Lower leg skin (tissue), 3 donors: ENCODE results near the gene SMAD6.

Experiments
- POLR2A ChIP-seq, 2 donors: fragments of 450-650 bp; IDR thresholded peaks; one replicate each; pipeline ENCODE4 v1.6.1; 2016 to 2017; ENCODE audit warnings: antibody characterized with exemption in 2 of 2, mild to moderate bottlenecking in 1 of 2, moderate library complexity in 1 of 2
- TF ChIP-seq, protein P1 (sequence below), 3 donors: fragments of 450-650 bp; IDR thresholded peaks; one replicate each; pipeline ENCODE4 v1.5.1; 2016; ENCODE audit warnings: antibody characterized with exemption in 3 of 3, mild to moderate bottlenecking in 3 of 3, moderate library complexity in 2 of 3

DNA sequence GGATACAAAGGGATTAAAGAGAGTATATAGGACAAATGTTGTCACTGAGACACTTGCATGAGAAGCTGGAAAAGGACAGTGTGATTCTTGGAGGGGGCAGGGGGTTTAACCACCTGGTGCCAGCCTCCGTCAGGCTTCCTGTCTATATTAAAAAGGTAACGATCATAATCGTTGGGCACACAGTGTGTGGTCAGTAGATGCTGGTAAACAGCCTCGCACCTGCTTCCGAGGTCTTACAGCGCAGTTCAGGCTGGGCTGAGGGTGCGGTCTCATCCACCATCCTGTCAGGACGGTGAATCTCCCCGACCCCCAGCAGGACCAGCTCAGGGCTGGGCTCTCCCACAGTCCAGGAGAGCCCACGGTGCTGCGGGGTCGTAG lies 47.7 kb upstream of the SMAD6 start:
- TF ChIP-seq, protein P1, sequence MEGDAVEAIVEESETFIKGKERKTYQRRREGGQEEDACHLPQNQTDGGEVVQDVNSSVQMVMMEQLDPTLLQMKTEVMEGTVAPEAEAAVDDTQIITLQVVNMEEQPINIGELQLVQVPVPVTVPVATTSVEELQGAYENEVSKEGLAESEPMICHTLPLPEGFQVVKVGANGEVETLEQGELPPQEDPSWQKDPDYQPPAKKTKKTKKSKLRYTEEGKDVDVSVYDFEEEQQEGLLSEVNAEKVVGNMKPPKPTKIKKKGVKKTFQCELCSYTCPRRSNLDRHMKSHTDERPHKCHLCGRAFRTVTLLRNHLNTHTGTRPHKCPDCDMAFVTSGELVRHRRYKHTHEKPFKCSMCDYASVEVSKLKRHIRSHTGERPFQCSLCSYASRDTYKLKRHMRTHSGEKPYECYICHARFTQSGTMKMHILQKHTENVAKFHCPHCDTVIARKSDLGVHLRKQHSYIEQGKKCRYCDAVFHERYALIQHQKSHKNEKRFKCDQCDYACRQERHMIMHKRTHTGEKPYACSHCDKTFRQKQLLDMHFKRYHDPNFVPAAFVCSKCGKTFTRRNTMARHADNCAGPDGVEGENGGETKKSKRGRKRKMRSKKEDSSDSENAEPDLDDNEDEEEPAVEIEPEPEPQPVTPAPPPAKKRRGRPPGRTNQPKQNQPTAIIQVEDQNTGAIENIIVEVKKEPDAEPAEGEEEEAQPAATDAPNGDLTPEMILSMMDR (IDR thresholded peaks at IDR 0.05): no peak
- TF ChIP-seq POLR2A (IDR thresholded peaks at IDR 0.05): no peak
